Activated T-helper 1 cell treated with anti-CD3 and anti-CD28 coated beads, Interleukin-12 subunit alpha, Interleukin-12 subunit beta, Interleukin-2, Interleukin-4 antibody, amounts not matched to agents 30 ng/mL and 10 ng/mL and 1 ng/mL, durations not matched to agents 14 hours and 24 hours and 36 hours (primary cell): ENCODE results near the gene TBC1D22A. TPM values are rescaled to one million over a fixed set of nuclear protein-coding genes. Genes with fewer than 3 reads are reported as not detected.

Experiments
- DNase-seq: peaks from one replicate; pipeline ENCODE4 v3.0.0; 2021; ENCODE audit warnings: low spot score
- H3K27ac Mint-ChIP-seq: one replicate; pipeline ENCODE4 v1.8.0; 2021; ENCODE audit warnings: mild to moderate bottlenecking, mixed read lengths
- H3K27me3 Mint-ChIP-seq: one replicate; pipeline ENCODE4 v1.8.0; 2022; ENCODE audit warnings: mild to moderate bottlenecking, moderate library complexity, mixed read lengths; ENCODE audit not compliant: insufficient read depth
- H3K36me3 Mint-ChIP-seq: one replicate; pipeline ENCODE4 v1.8.0; 2021; ENCODE audit warnings: low read depth, mixed read lengths
- H3K4me1 Mint-ChIP-seq: one replicate; pipeline ENCODE4 v1.8.0; 2021; ENCODE audit warnings: low read depth, mixed read lengths
- H3K4me3 Mint-ChIP-seq: one replicate; pipeline ENCODE4 v1.8.0; 2021; ENCODE audit warnings: mild to moderate bottlenecking, moderate library complexity, mixed read lengths
- H3K9me3 Mint-ChIP-seq: one replicate; pipeline ENCODE4 v1.8.0; 2021; ENCODE audit warnings: mixed read lengths
- intact Hi-C: fragments of 100-400 bp; cut with micrococcal nuclease; formaldehyde crosslinking; loops from one replicate; pipeline ENCODE4 v1.15.1; 2024
- total RNA-seq: library from RNA; stranded (reverse); gene quantifications from 2 replicates; pipeline ENCODE4 v1.2.3, GENCODE V29; 2022

TBC1D22A gene
- total RNA-seq, 1 donor from 2014 or later = 42.4 TPM

GRCh38 chr22:46968359-46968740, 205.9 kb downstream of the TBC1D22A start:
- Mint-ChIP-seq H3K4me3 (no peak overlapping the region), H3K27me3 (no peaks in the 10 kb centered on the region), H3K36me3 (no peaks in the 10 kb centered on the region), H3K27ac (no peak overlapping the region), H3K4me1 (peaks cover 22% of the 10 kb centered on the region), H3K9me3 (no peaks in the 10 kb centered on the region)
- no peak for DNase-seq
- intact Hi-C loops = no loop called here

GRCh38 chr22:46968848-46969247, 206.4 kb downstream of the TBC1D22A start:
- no peak overlapping the region for H3K27ac Mint-ChIP-seq
- H3K9me3 Mint-ChIP-seq = no peaks in the 10 kb centered on the region
- H3K4me1 Mint-ChIP-seq = peaks cover 22% of the 10 kb centered on the region
- no peaks in the 10 kb centered on the region for H3K36me3 Mint-ChIP-seq
- H3K4me3 Mint-ChIP-seq = no peak overlapping the region
- intact Hi-C loops = no loop called here
- H3K27me3 Mint-ChIP-seq = no peaks in the 10 kb centered on the region
- no peak for DNase-seq

- Mint-ChIP-seq H3K4me3 (no peak overlapping the region), H3K27ac (peak overlapping the region; percentile 78), H3K27me3 (no peaks in the 10 kb centered on the region), H3K36me3 (no peaks in the 10 kb centered on the region), H3K4me1 (peaks cover 22% of the 10 kb centered on the region), H3K9me3 (no peaks in the 10 kb centered on the region)
- intact Hi-C loops = no loop called here
- no peak for DNase-seq
These were observed 207.0 kb downstream of the TBC1D22A start for GRCh38 chr22:46969491-46969890.

- peak overlapping the region; percentile 10 for H3K27ac Mint-ChIP-seq
- H3K4me3 Mint-ChIP-seq = no peak overlapping the region
- no peak for DNase-seq
- H3K4me1 Mint-ChIP-seq = peaks cover 22% of the 10 kb centered on the region
- intact Hi-C loops = no loop called here
- no peaks in the 10 kb centered on the region for H3K36me3 Mint-ChIP-seq
- no peaks in the 10 kb centered on the region for H3K27me3 Mint-ChIP-seq
- no peaks in the 10 kb centered on the region for H3K9me3 Mint-ChIP-seq
These were observed 207.5 kb downstream of the TBC1D22A start for GRCh38 chr22:46969961-46970360.

- no peak for DNase-seq
- Mint-ChIP-seq H3K36me3 (no peaks in the 10 kb centered on the region), H3K4me1 (peaks cover 22% of the 10 kb centered on the region), H3K27me3 (no peaks in the 10 kb centered on the region), H3K27ac (peak overlapping the region; percentile 10), H3K4me3 (no peak overlapping the region), H3K9me3 (no peaks in the 10 kb centered on the region)
- intact Hi-C loops = no loop called here
These were observed 208.1 kb downstream of the TBC1D22A start for GRCh38 chr22:46970411-46971098.

GRCh38 chr22:46971099-46971763, 208.8 kb downstream of the TBC1D22A start:
- Mint-ChIP-seq H3K27me3 (no peaks in the 10 kb centered on the region), H3K4me3 (no peak overlapping the region), H3K36me3 (peaks cover 4% of the 10 kb centered on the region), H3K4me1 (peaks cover 22% of the 10 kb centered on the region), H3K9me3 (no peaks in the 10 kb centered on the region), H3K27ac (no peak overlapping the region)
- no peak for DNase-seq
- intact Hi-C loops = no loop called here

- Mint-ChIP-seq H3K4me3 (no peak overlapping the region), H3K9me3 (no peaks in the 10 kb centered on the region), H3K36me3 (peaks cover 4% of the 10 kb centered on the region), H3K4me1 (peaks cover 22% of the 10 kb centered on the region), H3K27ac (no peak overlapping the region), H3K27me3 (no peaks in the 10 kb centered on the region)
- DNase-seq = no peak
- intact Hi-C loops = no loop called here
These were observed 209.3 kb downstream of the TBC1D22A start for GRCh38 chr22:46971764-46972125.

- H3K9me3 Mint-ChIP-seq = no peaks in the 10 kb centered on the region
- peaks cover 22% of the 10 kb centered on the region for H3K4me1 Mint-ChIP-seq
- intact Hi-C loops = no loop called here
- H3K27me3 Mint-ChIP-seq = no peaks in the 10 kb centered on the region
- no peak overlapping the region for H3K27ac Mint-ChIP-seq
- DNase-seq = no peak
- H3K4me3 Mint-ChIP-seq = no peak overlapping the region
- H3K36me3 Mint-ChIP-seq = peaks cover 4% of the 10 kb centered on the region
These were observed 209.8 kb downstream of the TBC1D22A start for GRCh38 chr22:46972256-46972655.

GRCh38 chr22:46972901-46973831, 210.7 kb downstream of the TBC1D22A start:
- no peak overlapping the region for H3K4me3 Mint-ChIP-seq
- no peak for DNase-seq
- intact Hi-C loops = no loop called here
- no peaks in the 10 kb centered on the region for H3K9me3 Mint-ChIP-seq
- no peaks in the 10 kb centered on the region for H3K27me3 Mint-ChIP-seq
- peaks cover 7% of the 10 kb centered on the region for H3K36me3 Mint-ChIP-seq
- H3K27ac Mint-ChIP-seq = no peak overlapping the region
- peaks cover 22% of the 10 kb centered on the region for H3K4me1 Mint-ChIP-seq

GRCh38 chr22:46974077-46974476, 211.6 kb downstream of the TBC1D22A start:
- intact Hi-C loops = no loop called here

GRCh38 chr22:46974631-46975585, 212.5 kb downstream of the TBC1D22A start:
- Mint-ChIP-seq H3K4me1 (peaks cover 8% of the 10 kb centered on the region), H3K36me3 (peaks cover 14% of the 10 kb centered on the region), H3K9me3 (no peaks in the 10 kb centered on the region), H3K27me3 (no peaks in the 10 kb centered on the region), H3K4me3 (no peak overlapping the region), H3K27ac (no peak overlapping the region)
- intact Hi-C loops = no loop called here
- DNase-seq = no peak

More at GRCh38 chr22:46974077-46974476, 211.6 kb downstream of the TBC1D22A start:
- no peak for DNase-seq
- H3K4me1 Mint-ChIP-seq = peaks cover 17% of the 10 kb centered on the region
- H3K4me3 Mint-ChIP-seq = no peak overlapping the region
- peaks cover 7% of the 10 kb centered on the region for H3K36me3 Mint-ChIP-seq
- H3K27me3 Mint-ChIP-seq = no peaks in the 10 kb centered on the region
- H3K27ac Mint-ChIP-seq = no peak overlapping the region
- no peaks in the 10 kb centered on the region for H3K9me3 Mint-ChIP-seq

GRCh38 chr22:46976143-46976542, 213.7 kb downstream of the TBC1D22A start:
- intact Hi-C loops = no loop called here
- no peak overlapping the region for H3K27ac Mint-ChIP-seq
- no peak overlapping the region for H3K4me3 Mint-ChIP-seq
- H3K36me3 Mint-ChIP-seq = peaks cover 14% of the 10 kb centered on the region
- H3K9me3 Mint-ChIP-seq = no peaks in the 10 kb centered on the region
- DNase-seq = no peak
- no peaks in the 10 kb centered on the region for H3K27me3 Mint-ChIP-seq
- H3K4me1 Mint-ChIP-seq = no peaks in the 10 kb centered on the region
